ENCODE results near the gene MRPL49. TPM values are rescaled to one million over a fixed set of nuclear protein-coding genes. Genes with fewer than 3 reads are reported as not detected.
A peak's percentile ranks its signal among the peaks of the same experiment; 100 is the strongest.

The MRPL49 gene
- total RNA-seq: 10 to 100 TPM; 48.8 to 55.9 (median 54.2) TPM

DNA sequence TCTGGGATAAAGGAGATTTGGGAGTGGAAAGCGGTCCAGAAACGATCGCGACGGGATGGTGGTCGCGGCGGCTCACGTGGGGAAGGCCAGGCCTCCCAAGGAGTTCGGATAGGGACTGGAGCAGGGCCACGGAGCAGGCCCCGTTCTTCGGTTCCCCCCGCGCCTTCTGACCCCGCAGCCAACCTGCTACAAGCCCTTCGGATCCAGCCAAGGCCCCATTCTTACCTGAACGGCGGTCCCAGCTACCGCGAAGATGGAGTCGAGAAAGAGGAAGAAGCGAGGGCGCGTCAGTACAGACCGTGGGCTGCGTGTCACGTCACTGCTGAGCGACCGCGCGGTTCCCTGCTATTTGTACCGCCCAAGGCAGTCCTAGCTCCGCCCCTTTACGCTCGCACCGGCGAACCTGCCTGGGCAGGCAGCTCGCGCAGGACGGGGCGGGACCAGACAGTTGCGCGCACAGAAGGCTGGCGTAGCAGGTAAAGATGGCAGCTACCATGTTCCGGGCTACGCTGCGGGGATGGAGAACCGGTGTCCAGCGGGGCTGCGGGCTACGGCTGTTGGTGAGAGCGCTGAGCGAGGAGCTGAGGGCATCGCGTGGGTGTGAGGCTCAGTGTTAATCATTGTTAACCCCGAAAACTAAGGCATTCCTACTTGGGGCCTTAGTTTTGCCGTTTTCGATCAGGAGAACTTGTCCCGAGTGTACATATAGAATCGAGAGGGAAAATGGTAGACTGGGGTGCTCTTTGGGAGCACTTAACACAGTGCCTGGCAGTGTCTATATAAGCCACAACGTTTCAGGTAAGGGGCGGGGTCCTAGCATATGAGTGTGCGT lies at the start of gene MRPL49, which contains the start of gene FAU:
MRPL49 (plus strand) TSS at position 457 of the 832 bp plus-strand sequence; CDS start at position 483, 26 bp downstream.
FAU (minus strand) TSS at position 270 of the 832 bp plus-strand sequence. CDS start 321 bp downstream, outside the sequence.
- peak; percentile 95 for DNase-seq (ENCODE audit: low spot score in 2 of 2)
- Histone ChIP-seq H3K4me3 (peak within 1 kb of the TSS; percentile 65 to 92 (median 87)), H3K36me3 (peaks cover 0 to 61% (median 25%) of the 10 kb centered on the region in 3 donors), H3K4me1 (peaks cover 0 to 45% (median 11%) of the 10 kb centered on the region in 4 donors), H3K27ac (peak within 1 kb of the TSS; percentile 81 to 98 (median 92)), H3K27me3 (no peaks in the 10 kb centered on the region), H3K9me3 (no peaks in the 10 kb centered on the region)
- TF ChIP-seq EP300 (IDR thresholded peaks at IDR 0.05) (peak; percentile 77 to 98), POLR2A (IDR thresholded peaks at IDR 0.05) (peak; percentile 61 to 92)
- TF ChIP-seq, protein P1, sequence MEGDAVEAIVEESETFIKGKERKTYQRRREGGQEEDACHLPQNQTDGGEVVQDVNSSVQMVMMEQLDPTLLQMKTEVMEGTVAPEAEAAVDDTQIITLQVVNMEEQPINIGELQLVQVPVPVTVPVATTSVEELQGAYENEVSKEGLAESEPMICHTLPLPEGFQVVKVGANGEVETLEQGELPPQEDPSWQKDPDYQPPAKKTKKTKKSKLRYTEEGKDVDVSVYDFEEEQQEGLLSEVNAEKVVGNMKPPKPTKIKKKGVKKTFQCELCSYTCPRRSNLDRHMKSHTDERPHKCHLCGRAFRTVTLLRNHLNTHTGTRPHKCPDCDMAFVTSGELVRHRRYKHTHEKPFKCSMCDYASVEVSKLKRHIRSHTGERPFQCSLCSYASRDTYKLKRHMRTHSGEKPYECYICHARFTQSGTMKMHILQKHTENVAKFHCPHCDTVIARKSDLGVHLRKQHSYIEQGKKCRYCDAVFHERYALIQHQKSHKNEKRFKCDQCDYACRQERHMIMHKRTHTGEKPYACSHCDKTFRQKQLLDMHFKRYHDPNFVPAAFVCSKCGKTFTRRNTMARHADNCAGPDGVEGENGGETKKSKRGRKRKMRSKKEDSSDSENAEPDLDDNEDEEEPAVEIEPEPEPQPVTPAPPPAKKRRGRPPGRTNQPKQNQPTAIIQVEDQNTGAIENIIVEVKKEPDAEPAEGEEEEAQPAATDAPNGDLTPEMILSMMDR (IDR thresholded peaks at IDR 0.05): peak in 1 of 5 experiments; percentile 27
- WGBS, 2 donors: 0% methylated on average over 41 to 55 of the region's 64 CpGs

DNA sequence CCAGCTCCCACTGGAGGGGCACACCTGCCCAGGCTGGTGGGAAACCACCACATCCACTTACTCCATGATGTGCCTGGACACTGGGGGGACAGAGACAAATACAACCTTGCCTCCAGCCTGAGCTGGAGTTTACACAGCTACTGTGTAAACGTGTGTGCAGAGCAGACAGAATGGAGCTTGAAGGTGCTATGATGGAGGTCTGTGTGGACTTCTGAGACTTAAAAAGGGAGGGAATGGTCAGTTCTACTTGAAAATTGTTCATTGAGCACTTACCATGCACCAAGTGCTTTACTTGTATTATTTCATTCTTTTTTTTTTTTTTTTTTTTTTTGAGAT lies 49.5 kb upstream of the MRPL49 start:
- TF ChIP-seq POLR2A (IDR thresholded peaks at IDR 0.05) (no peak), EP300 (IDR thresholded peaks at IDR 0.05) (no peak)
- TF ChIP-seq, protein P1 (IDR thresholded peaks at IDR 0.05): no peak
- Histone ChIP-seq H3K9me3 (no peaks in the 10 kb centered on the region), H3K27me3 (no peaks in the 10 kb centered on the region), H3K27ac (no peak overlapping the region), H3K36me3 (no peaks in the 10 kb centered on the region), H3K4me1 (no peaks in the 10 kb centered on the region), H3K4me3 (no peak overlapping the region)
- DNase-seq (ENCODE audit: low spot score in 2 of 2): no peak
- WGBS, 2 donors: 64 to 75% methylated on average over 1 of the region's 1 CpG

DNA sequence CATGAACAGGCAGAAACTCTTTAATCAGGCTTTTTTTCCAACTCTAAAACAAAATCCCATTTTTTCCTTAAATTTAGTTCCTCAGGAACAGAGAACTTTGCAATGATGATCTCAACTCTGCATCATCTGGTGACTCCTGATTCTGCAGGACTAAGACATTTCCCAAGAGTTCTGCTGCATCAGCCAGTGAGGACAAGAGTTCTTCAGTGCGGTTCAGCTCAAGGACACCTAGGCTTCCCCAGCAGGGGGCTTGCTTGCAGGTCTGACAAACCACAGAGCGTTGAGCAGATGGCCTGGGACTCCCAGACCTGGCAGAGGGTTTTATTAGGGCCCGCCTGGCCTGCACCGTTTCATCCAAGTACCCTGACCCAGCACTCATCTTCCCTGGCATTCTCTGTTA lies 44.7 kb upstream of the MRPL49 start:
- DNase-seq (ENCODE audit: low spot score in 2 of 2): no peak
- H3K4me3 ChIP-seq: no peak overlapping the region
- no peaks in the 10 kb centered on the region for H3K27me3 ChIP-seq
- no peaks in the 10 kb centered on the region for H3K36me3 ChIP-seq
- H3K9me3 ChIP-seq: no peaks in the 10 kb centered on the region
- no peaks in the 10 kb centered on the region for H3K4me1 ChIP-seq
- WGBS, 2 donors: 72 to 82% methylated on average over 4 of the region's 4 CpGs
- H3K27ac ChIP-seq: no peak overlapping the region
- TF ChIP-seq POLR2A (IDR thresholded peaks at IDR 0.05) (no peak), EP300 (IDR thresholded peaks at IDR 0.05) (no peak)
- TF ChIP-seq, protein P1 (IDR thresholded peaks at IDR 0.05): no peak

DNA sequence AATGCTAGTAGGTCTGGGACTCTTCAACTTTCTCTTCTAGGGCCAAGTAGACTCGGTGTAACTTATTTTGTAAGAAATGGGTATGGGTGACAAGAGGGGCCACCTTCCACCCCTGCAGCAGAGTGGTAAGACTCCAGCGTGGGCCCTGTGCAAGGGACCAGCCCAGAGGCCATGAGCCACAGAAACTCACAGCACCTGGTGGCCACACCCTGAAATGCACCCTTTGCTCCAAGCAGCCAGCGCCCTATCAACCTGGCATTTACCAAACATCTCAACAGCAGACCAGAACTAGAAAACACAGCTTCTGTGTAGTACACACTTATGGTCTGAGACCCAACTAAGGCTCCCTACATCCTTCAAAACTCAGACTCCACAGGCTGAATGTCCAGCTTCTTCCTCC lies 44.0 kb upstream of the MRPL49 start:
- 58 to 72% methylated on average over 2 to 3 of the region's 3 CpGs for WGBS, 2 donors
- H3K27ac ChIP-seq: peak overlapping the region in 1 of 4 donors; percentile 10
- H3K4me1 ChIP-seq: peaks cover 0 to 2% (median 1%) of the 10 kb centered on the region in 4 donors
- DNase-seq (ENCODE audit: low spot score in 2 of 2): no peak
- H3K9me3 ChIP-seq: no peaks in the 10 kb centered on the region
- H3K4me3 ChIP-seq: no peak overlapping the region
- no peaks in the 10 kb centered on the region for H3K36me3 ChIP-seq
- no peaks in the 10 kb centered on the region for H3K27me3 ChIP-seq
- TF ChIP-seq POLR2A (IDR thresholded peaks at IDR 0.05): no peak
- TF ChIP-seq, protein P1 (IDR thresholded peaks at IDR 0.05): peak in 3 of 5 experiments; percentile 17 to 53 (median 31)

DNA sequence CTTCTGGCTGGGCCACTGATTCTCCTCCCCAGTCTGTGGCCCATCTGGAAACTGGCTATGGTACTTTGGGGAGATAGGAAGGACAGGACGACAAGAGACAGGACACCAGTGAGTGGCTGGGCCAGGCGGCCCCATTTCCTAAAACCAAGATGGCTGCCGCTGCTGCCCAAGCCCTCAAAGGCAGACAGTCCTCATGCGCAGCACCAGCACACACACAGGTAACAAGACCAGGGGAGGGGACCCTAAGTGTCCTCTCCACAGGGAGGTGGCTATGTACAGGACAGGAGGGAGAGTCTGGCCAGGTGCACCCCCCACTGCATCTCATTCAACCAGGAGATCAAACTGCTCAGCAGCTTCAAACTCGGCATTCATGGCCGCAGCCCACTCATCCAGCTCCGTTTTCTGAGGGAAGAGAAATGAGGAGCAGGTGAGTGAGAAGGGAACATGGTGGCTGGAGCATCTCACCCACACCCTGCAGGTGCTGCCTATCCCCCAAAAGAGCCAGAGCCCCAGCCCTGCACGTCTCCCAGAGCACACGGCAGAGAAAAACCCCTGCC lies 43.3 kb upstream of the MRPL49 start:
- Histone ChIP-seq H3K4me3 (no peak overlapping the region), H3K9me3 (no peaks in the 10 kb centered on the region), H3K4me1 (peaks cover 0 to 9% (median 7%) of the 10 kb centered on the region in 4 donors), H3K27me3 (no peaks in the 10 kb centered on the region), H3K27ac (peak overlapping the region in 1 of 4 donors; percentile 10), H3K36me3 (no peaks in the 10 kb centered on the region)
- 84 to 92% methylated on average over 9 of the region's 9 CpGs for WGBS, 2 donors
- no peak for TF ChIP-seq EP300 (IDR thresholded peaks at IDR 0.05)
- no peak for TF ChIP-seq POLR2A (IDR thresholded peaks at IDR 0.05)
- TF ChIP-seq, protein P1 (IDR thresholded peaks at IDR 0.05): no peak
- DNase-seq (ENCODE audit: low spot score in 2 of 2): no peak
